Measurements from ENCODE around the gene INSC.

Gene INSC

DNA sequence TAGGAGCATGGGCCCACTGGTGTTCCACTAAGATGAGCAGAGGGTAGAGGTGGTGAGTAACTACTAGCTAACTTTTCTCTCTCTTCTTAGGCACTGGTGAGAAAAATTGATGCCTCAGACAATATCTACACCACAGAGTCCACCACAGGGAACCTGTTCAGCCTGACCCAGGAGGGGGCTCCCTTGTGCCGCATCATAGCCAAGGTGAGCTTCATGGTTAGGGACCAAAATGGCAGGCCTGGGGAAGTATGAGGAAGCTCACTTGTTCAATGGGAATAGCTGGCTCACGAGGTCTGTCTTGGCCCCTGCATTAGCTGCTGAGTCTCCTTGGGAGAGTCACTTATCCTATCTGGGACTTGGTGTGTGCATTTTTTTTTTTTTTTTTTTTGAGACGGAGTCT lies 75.9 kb downstream of the INSC start:
- no peak for DNase-seq

GRCh38 chr11:15192005-15192556 lies 77.4 kb downstream of the INSC start:
- no peak for DNase-seq

DNA sequence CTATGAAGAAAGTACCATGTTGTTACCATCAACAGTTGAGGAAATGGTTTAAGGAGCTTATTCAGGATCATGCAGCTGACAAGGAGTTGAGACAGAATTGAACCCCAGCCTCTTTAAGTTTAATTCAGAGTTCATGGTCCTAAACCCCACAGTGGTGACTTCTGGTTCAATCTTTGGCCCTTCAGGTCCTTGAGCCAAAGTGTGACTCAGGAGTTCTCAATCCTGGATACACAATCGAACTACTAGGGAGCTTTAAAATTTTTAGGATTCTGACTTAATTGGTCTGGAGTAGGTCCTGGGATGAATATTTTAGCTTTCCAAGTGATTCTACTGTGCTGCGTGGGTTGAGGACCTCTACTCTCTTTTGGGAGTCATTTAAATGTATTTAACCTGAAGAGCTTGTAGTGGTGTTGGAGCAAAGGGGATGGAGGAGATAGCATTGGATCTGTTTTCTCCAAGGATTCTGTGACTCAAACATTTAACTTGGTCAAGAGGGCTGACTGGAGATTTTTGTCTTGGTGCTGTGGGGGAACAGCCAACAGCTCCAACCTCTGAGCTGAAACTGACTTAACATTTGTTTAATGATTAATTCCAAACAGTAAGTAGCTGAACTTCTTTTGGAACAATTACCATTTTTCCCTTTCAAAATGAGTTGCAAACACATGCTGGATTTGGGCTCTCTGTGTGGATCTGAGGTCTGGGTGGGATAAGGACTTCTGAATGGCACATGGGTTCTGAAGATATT lies 80.1 kb downstream of the INSC start:
- DNase-seq: no peak

DNA sequence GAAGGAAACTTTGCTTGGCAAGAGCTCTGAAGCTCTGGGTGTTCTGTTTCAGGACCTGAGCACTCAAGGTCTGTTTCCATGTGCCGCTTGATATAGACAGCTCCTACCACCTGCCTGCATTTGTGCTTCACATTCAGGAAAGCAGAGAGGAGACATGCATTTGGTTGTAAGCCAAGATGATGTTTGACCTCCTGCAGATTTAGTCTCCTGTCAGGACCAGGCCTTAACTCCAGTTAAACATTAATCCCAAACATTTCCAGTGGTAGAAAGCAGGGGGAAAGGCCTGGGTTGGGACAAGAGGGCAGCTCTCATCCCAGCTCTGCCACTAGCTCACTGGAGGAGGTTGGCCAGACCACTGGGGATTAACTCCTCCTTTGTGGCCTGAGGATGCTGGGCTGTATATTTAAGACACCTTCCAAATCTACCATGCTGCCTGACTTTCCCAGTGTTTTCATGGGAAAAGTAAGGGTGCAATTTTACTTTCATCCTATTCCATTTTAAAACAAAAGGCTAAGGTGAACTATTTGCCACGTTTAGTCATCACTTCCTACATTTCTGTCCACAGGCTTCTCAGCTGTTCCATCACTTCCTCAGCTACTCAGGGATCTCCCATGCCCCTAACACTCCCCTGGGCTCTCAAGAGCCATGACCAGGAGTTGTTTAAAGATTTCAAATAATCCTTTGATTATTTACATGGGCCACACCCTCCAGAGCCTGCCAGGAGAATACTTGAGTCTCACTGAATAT lies 80.9 kb downstream of the INSC start:
- DNase-seq: no peak

DNA sequence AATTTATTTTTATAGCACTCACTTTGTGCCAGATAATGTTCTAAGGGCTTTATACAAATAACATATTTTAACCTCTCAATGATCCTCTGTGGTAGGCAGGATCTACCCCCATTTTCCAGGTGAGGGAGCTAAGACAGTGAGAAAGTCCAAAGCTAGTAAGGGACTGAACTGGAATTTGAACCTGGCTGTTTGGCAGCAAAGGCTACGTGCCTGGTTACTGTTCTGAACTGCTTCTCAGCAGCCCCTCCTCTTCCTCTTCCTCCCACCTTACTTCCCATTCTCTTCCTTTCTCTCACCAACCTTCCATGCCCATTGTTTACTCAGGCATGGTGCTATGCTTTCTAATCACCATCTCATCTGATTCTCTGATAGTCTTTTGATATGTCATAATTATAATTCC lies 82.0 kb downstream of the INSC start:
- DNase-seq: no peak

- DNase-seq: no peak
Observed at GRCh38 chr11:15197696-15198095, 83.0 kb downstream of the INSC start.

DNA sequence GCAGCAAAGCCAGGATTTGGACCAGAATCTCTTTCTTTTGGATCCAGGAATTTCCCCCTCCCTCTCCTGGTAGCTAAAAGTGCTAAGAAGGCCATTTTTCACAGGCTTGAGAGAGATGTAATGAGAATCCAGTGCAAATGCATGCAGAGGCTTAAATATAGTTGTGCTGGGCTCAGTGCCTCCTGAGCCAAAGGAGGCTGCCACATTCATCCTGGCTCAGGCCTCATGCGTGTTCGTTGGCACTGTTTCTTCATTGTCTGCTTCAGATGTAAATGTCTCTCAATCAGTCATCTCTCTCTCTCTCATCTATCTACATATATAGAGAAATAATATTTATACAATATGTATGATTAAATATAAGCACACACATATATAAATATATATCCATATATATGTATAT lies 83.6 kb downstream of the INSC start:
- DNase-seq: no peak

DNA sequence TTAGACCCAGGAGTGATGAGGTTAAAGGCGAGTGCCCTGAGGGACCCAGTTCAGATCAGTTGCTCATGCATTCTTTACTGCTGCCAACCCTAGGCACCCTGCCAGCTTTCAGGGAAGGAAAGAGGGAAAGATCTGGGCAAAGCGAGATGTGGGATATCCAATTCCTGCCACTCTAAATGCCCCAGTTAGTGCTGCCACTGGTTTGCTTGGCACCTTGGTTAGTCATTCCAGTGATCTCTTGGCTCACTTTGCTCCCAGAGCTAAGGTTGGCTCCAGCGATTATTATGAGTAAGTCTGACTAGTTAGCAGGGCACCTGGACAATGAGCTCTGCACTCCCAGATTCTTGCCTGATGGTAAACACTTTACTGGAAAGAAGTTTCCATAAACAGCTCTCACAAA lies 85.0 kb downstream of the INSC start:
- DNase-seq: no peak

- DNase-seq: no peak
Observed at GRCh38 chr11:15200696-15201095, 86.0 kb downstream of the INSC start.

- no peak for DNase-seq
Observed at GRCh38 chr11:15201586-15201985, 86.9 kb downstream of the INSC start.

DNA sequence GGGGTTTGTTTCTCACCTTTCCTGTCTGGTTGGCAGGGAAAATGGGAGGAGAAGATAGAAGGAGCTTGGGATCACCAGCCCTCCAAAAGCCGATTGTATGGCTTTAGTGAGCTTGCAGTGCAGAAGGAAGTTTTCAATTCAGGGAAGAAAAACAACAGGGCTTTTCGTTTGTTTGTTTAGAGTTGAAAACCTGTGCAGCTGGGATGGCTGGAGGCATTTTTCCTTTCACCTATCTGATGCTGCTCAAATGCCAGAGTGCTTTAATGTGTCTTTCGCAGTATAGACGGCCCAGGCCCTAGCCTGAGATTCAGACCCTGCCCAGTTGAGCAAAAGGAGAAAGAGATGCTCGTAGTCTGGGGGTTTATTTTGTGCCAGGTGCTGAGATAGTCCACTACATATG lies 87.9 kb downstream of the INSC start:
- DNase-seq: no peak

DNA sequence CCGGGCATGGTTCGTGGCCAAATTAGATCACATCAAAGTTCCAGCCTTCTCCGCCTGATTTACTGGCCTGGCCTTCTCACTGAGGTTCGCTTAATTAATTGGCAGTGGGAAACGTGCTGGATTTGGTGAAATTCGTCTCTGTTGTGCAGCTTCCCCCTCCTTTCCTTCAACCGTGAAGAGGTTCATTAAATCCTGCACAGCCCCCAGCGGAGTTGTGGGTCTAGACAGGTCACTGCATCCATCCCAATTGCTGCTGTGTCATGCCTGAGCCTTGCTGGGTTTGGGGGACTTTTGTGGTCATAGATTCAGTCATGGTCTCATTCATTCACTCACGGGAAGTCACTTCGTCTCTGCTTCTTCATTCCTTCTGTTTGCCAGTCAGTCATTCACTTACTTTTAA lies 90.0 kb downstream of the INSC start:
- DNase-seq: no peak

- no peak for DNase-seq
Observed at GRCh38 chr11:15206791-15207190, 92.1 kb downstream of the INSC start.

DNA sequence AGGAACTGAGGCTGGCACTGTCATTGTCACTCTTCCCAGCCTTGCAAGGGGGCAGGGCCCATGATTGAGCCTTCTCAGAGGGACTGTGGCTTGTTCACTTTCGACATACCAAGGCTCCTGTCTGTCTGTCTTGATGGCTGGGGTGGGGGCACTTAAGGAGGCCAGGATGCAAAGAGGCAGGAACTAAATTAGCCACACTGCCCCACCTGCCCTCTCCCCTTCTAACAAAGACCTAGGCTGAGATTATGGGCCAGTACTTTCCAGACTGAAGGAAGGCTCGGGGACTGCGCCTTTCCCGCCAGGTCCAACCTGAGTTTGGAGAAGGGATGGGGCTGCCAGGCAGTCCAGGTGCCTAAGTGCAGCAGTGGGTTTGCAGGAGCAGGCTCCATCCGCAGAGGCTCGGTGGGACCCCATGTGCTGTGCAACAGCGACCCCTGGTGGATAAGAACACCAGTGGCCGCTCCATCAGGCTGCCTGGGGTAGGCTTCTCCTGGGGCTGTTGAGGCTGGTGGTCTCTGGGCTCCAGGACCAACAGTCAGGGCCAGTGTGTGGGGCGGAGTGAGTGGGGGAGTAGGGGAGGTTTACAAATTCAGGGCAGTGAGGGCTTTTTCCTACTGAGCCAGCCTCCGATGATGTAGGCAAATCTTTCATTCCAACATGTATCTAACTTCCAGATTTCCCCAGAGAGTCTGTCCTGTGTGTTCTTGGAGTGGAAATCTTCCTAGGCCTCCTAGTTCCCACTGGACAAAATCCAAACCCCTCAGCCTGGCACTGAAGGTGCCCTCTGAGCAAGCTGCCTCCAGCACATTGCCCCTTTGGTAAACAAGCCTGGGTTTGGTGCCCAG lies 93.9 kb downstream of the INSC start:
- peak; percentile 75 for DNase-seq

- no peak for DNase-seq
Observed at GRCh38 chr11:15212876-15213275, 98.2 kb downstream of the INSC start.

- no peak for DNase-seq
Observed at GRCh38 chr11:15213471-15214231, 98.9 kb downstream of the INSC start.

GRCh38 chr11:15215005-15215404 lies 100.3 kb downstream of the INSC start:
- no peak for DNase-seq

DNA sequence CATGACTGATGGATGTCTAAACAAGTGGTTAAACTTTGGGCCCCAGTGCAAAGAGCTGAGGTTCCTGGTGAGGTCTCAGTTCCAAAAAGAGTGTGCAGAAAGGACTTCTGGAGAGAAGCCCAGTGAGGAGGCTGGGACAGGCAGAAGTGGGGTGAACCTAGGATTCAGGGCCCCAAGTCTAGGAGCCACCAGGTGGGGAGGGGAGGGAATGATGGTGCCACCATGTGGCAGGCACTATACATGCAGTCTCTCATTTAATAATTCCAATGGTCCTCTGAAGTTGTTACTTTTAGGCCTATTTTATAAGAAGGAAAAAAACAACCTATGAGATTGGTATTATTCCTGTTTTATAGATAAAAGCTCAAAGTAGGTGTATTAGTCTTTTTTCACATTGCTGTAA lies 102.0 kb downstream of the INSC start:
- no peak for DNase-seq

- no peak for DNase-seq
Observed at GRCh38 chr11:15217416-15217815, 102.7 kb downstream of the INSC start.

DNA sequence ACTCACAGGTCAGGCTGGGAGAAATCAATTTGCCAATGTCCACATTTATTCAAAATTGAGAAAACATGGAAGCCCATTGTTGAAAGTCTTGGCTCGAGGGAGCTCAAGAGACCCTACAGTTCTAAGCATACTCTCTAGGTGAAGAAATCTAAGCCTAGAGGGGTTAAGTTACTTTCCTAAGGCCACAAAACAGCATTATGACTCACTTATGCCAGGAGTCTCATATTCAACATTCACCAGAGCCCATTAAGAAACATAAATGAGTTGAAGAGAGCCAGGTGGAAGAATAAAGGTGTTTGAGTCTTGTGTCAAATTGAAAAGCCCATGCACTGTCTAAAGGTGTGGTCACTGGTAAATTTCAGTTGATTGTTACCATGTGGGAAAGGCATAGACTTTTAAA lies 108.1 kb downstream of the INSC start:
- DNase-seq: no peak

- no peak for DNase-seq
Observed at GRCh38 chr11:15223318-15223717, 108.6 kb downstream of the INSC start.

DNA sequence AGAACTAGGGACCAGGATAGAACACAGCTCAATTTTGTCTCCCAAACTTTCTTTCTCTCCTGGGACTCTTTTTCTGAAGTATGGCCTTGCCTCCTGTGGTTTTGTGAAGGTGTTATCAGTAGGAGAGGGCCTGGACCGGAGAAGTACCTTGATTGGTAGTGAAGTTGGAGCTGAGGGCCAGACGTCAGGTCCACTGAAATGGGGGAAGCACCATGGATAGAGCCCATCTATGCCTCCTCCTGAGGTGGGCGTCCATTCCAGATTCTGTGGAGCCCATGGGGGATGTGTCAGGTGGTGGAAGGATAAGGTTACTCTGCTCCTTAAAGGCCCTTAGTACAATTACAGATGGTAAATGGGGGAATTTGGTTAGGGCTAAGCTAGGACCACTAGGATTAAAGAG lies 109.7 kb downstream of the INSC start:
- DNase-seq: no peak

GRCh38 chr11:15227011-15227410 lies 112.3 kb downstream of the INSC start:
- DNase-seq: no peak
